ENCODE measurements around the gene MAGI2. TPM values are rescaled to one million over a fixed set of nuclear protein-coding genes. Genes with fewer than 3 reads are reported as not detected.

Gene MAGI2
- total and polyA plus RNA-seq, 2 experiments from 2014 or later: 16.8 to 24.7 TPM

- Histone ChIP-seq H3K4me1 (ENCODE audit: low read depth) (no peaks in the 10 kb centered on the region), H3K27ac (no peak overlapping the region), H3K9me3 (ENCODE audit: low read depth) (no peaks in the 10 kb centered on the region), H3K27me3 (no peaks in the 10 kb centered on the region), H3K4me3 (no peak overlapping the region), H3K36me3 (no peaks in the 10 kb centered on the region)
- no peak for DNase-seq (ENCODE audit: low read depth in 1 of 2, low spot score in 1 of 2)
- no peak for TF ChIP-seq CTCF (IDR thresholded peaks at IDR 0.05; ENCODE audit: low read depth, low read length)
Observed at GRCh38 chr7:79008786-79009185, 444.7 kb downstream of the MAGI2 start.

GRCh38 chr7:78996013-78996412, 457.5 kb downstream of the MAGI2 start:
- no peak for TF ChIP-seq CTCF (IDR thresholded peaks at IDR 0.05; ENCODE audit: low read depth, low read length)
- H3K9me3 ChIP-seq (ENCODE audit: low read depth): no peaks in the 10 kb centered on the region
- no peak overlapping the region for H3K4me3 ChIP-seq
- no peaks in the 10 kb centered on the region for H3K36me3 ChIP-seq
- no peaks in the 10 kb centered on the region for H3K4me1 ChIP-seq (ENCODE audit: low read depth)
- no peak overlapping the region for H3K27ac ChIP-seq
- DNase-seq (ENCODE audit: low read depth in 1 of 2, low spot score in 1 of 2): no peak
- H3K27me3 ChIP-seq: no peaks in the 10 kb centered on the region

GRCh38 chr7:78993341-78993740, 460.1 kb downstream of the MAGI2 start:
- no peak for DNase-seq (ENCODE audit: low read depth in 1 of 2, low spot score in 1 of 2)
- Histone ChIP-seq H3K36me3 (no peaks in the 10 kb centered on the region), H3K4me3 (no peak overlapping the region), H3K27me3 (no peaks in the 10 kb centered on the region), H3K27ac (no peak overlapping the region), H3K9me3 (ENCODE audit: low read depth) (no peaks in the 10 kb centered on the region), H3K4me1 (ENCODE audit: low read depth) (no peaks in the 10 kb centered on the region)
- TF ChIP-seq CTCF (IDR thresholded peaks at IDR 0.05; ENCODE audit: low read depth, low read length): no peak

- no peak overlapping the region for H3K27ac ChIP-seq
- no peaks in the 10 kb centered on the region for H3K36me3 ChIP-seq
- no peaks in the 10 kb centered on the region for H3K9me3 ChIP-seq (ENCODE audit: low read depth)
- no peak for DNase-seq (ENCODE audit: low read depth in 1 of 2, low spot score in 1 of 2)
- no peaks in the 10 kb centered on the region for H3K27me3 ChIP-seq
- H3K4me1 ChIP-seq (ENCODE audit: low read depth): no peaks in the 10 kb centered on the region
- H3K4me3 ChIP-seq: no peak overlapping the region
- no peak for TF ChIP-seq CTCF (IDR thresholded peaks at IDR 0.05; ENCODE audit: low read depth, low read length)
Observed at GRCh38 chr7:78985509-78985908, 468.0 kb downstream of the MAGI2 start.

GRCh38 chr7:78983483-78983882, 470.0 kb downstream of the MAGI2 start:
- no peak overlapping the region for H3K27ac ChIP-seq
- no peak overlapping the region for H3K4me3 ChIP-seq
- no peaks in the 10 kb centered on the region for H3K36me3 ChIP-seq
- DNase-seq (ENCODE audit: low read depth in 1 of 2, low spot score in 1 of 2): no peak
- H3K4me1 ChIP-seq (ENCODE audit: low read depth): no peaks in the 10 kb centered on the region
- no peaks in the 10 kb centered on the region for H3K27me3 ChIP-seq
- H3K9me3 ChIP-seq (ENCODE audit: low read depth): no peaks in the 10 kb centered on the region
- TF ChIP-seq CTCF (IDR thresholded peaks at IDR 0.05; ENCODE audit: low read depth, low read length): no peak

GRCh38 chr7:78970440-78970916, 483.0 kb downstream of the MAGI2 start:
- Histone ChIP-seq H3K36me3 (no peaks in the 10 kb centered on the region), H3K27ac (no peak overlapping the region), H3K9me3 (ENCODE audit: low read depth) (no peaks in the 10 kb centered on the region), H3K27me3 (no peaks in the 10 kb centered on the region), H3K4me3 (no peak overlapping the region), H3K4me1 (ENCODE audit: low read depth) (no peaks in the 10 kb centered on the region)
- no peak for DNase-seq (ENCODE audit: low read depth in 1 of 2, low spot score in 1 of 2)
- no peak for TF ChIP-seq CTCF (IDR thresholded peaks at IDR 0.05; ENCODE audit: low read depth, low read length)

All from cardiac muscle cell (in vitro differentiated cells and primary cell).